GM19467 (cell line): ENCODE measurements around the gene CCDC14.
"Not testable (repeated sequence)": the region's sequence is repeated elsewhere in the genome, so short reads cannot be mapped to it uniquely, and the experiment has no call there.

ENCODE experiments used
- ATAC-seq: cut with Tn5 transposase; IDR thresholded peaks from one replicate; pipeline ENCODE4 v1.9.1; 2021; ENCODE audit warnings: mild to moderate bottlenecking, moderate library complexity; ENCODE audit not compliant: unreplicated experiment

Gene CCDC14

GRCh38 chr3:123909785-123910184 lies 51.2 kb downstream of the CCDC14 start:
- ATAC-seq = no peak

DNA sequence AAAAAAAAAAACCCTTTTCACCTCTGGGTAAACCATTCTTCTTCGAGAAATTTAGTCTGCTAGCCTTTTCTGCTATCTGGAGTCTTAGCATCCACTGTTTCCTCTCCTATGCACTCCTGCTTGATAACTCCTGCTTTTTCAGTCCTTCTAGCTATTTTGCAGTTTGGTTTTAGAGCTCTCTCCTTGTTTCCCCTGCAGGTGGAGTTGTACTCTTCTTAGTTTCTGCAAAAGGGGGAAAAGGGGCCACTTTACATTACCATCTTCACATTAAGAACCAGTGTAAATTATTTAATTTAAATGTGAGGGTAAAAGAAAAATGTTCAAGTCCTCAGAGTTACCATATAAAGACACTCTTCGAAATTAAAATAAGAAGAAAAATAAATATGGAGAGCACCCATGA lies 53.3 kb downstream of the CCDC14 start:
- no peak for ATAC-seq

GRCh38 chr3:123899300-123899865 lies 61.6 kb downstream of the CCDC14 start:
- ATAC-seq = no peak

GRCh38 chr3:123893012-123893411 lies 68.0 kb downstream of the CCDC14 start:
- no peak for ATAC-seq

GRCh38 chr3:123892195-123892594 lies 68.8 kb downstream of the CCDC14 start:
- ATAC-seq = no peak

DNA sequence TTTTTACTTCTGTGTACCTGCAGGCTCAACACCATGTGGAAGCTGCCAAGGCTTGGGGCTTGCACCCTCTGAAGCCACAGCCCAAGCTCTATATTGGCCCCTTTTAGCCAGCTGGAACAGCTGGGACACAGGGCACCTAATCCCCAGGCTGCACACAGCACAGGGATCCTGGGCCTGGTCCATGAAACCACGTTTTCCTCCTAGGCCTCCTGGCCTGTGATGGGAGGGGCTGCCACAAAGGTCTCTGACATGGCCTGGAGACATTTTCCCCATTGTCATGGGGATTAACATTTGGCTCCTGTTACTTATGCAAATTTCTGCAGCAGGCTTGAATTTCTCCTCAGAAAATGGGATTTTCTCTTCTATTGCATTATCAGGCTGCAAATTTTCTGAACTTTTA lies 70.0 kb downstream of the CCDC14 start:
- ATAC-seq = not testable (repeated sequence)

DNA sequence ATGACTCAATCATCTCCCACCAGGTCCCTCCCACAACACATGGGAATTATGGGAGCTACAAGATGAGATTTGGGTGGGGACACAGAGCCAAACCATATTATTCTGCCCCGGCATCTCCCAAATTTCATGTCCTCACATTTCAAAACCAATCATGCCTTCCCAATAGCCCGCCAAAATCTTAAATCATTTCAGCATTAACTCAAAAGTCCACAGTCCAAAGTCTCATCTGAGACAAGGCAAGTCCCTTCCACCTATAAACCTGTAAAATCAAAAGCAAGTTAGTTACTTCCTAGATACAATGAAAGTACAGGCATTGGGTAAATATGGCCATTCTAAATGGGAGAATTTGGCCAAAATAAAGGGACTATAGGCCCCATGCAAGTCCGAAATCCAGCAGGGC lies 70.9 kb downstream of the CCDC14 start:
- ATAC-seq = not testable (repeated sequence)

DNA sequence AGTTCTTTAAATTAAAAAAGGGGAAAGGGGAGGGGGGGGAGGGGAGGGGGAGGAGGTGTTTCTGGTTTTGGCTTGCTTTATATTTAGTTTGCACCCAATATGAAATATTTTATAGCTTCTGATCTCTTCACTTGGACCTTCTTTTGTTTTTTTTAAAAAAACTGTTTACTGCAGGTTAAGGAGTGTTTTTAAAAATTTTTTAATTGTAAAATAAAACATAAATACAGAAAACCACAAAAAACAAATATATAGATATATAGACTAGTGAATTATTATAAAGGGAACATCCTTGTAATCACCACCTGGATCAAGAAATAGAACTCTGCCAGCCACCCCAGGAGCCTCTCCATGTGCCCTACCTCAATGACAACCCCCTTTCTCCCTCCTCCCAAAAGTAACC lies 76.0 kb downstream of the CCDC14 start:
- no peak for ATAC-seq

- ATAC-seq = peak; percentile 68
Observed at GRCh38 chr3:123884203-123884831, 76.7 kb downstream of the CCDC14 start, which contains the start of gene MYLK. MYLK (minus strand) TSS chr3:123884332; CDS start chr3:123793841, 90,491 bp downstream.

DNA sequence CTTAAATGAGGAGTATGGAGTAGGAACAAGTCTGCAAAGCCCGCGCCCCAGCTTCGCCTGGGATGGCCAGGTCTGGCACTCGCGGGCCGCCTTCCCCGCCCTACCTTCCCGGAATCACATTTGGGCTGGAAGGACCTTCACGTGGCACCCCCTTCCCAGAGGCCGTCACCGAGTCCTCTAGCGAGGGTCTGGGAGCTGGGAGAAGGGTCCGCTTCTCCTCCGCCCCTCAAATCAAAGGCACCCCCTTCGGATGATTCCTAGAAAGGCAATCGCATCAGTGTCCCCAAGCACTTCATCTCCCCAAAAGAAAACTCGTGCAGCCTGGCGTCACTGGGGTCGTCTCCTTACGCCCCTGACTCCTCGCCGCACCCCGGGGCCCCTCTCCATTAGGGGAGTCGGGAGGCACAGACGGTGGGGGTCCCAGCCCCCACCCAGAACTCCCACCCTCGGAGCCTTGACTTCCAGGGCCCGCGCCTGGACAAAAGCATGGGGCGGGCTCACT lies 77.3 kb downstream of the CCDC14 start:
- no peak for ATAC-seq

DNA sequence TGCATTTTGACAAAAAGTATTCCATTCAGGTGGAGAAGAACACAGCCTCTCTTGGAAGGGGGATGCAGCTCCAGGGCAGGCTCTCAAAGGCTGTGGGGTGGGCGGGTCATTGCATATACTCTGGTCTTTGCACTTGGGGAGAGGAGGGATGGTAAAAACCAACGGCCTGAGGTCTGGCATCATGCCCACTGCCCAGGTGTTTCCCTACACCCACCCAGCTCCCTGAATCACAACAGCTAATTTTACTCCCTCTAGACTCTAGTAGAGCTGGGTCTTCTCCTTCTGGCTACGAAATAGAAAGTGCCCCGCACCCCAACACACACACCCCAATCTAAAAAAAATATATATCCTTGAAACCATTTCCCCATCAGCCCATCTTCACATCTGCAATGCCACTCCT lies 77.9 kb downstream of the CCDC14 start:
- ATAC-seq = no peak

DNA sequence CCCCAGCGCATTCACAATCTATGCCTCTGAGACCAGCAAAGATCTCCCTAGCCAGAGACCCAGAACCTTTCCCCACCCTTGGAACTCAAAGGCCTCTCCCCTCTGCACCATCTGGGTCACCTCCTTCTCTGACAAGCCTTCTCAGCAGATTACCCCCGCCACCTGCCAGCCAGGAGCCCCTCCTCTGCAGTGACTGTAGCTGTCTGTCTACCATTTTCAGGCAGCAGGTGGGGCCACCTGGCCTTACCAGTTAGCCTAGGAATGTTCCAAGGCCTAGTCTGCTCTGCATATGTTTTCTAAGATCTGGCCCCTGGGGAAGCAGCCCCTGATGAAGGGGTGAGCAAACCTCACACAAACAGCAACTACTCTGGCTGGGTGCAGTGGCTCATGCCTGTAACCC lies 79.3 kb downstream of the CCDC14 start:
- no peak for ATAC-seq

- no peak for ATAC-seq
Observed at GRCh38 chr3:123880998-123881561, 79.9 kb downstream of the CCDC14 start.

DNA sequence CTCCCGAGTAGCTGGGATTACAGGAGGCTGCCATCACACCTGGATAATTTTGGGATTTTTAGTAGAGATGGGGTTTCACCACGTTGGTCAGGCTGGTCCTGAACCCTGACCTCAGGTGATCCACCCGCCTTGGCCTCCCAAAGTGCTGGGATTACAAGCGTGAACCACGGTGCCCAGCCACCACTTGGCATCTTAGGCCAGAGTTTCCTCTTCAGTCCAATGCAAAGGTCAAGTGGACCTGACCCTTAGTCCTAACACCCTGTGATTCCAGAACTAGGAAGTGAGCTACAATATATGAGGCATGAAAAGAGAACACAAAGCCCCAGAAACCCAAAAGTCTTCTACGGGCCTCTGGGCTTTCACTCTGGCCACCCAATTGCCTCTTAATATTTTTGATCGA lies 82.2 kb downstream of the CCDC14 start:
- ATAC-seq = no peak

GRCh38 chr3:123877965-123878364 lies 83.1 kb downstream of the CCDC14 start:
- no peak for ATAC-seq

- ATAC-seq = no peak
Observed at GRCh38 chr3:123877466-123877865, 83.6 kb downstream of the CCDC14 start.

DNA sequence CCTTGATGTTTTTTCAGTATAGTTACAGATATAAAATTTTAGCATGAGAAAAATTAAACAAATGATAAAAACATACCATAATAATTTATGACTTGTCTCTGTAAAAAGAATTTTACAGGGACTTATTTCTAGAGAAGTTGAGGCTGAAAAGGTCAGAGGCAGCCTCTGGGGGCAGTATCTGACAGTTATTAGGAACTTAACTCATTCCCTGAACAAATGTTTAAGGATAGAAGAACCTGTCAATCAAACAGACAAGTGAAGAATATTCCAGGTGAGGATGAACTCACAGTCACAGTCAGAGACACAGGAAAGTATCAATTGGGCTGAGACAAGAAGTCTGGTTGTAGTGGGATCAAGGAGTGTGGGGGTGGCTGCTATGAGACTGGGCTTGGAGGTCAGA lies 84.2 kb downstream of the CCDC14 start:
- no peak for ATAC-seq

DNA sequence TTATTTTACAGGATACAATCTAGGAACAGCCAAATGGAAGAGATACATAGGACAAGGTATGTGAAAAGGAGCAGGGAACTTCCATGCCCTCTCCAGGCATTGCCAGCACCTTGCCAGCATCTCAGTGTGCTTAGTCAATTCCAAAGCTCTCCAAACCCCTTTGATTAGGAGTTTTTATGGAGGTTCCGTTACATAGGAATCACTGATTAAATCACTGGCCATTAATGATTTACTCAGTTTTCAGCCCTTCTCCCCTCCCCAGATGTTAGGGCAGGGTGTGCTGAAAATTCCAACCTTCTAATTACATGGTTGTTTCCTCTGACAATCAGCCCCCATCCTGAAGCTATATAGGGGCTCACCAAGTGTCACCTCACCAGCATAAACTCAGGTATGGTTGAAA lies 88.4 kb downstream of the CCDC14 start:
- ATAC-seq = no peak

DNA sequence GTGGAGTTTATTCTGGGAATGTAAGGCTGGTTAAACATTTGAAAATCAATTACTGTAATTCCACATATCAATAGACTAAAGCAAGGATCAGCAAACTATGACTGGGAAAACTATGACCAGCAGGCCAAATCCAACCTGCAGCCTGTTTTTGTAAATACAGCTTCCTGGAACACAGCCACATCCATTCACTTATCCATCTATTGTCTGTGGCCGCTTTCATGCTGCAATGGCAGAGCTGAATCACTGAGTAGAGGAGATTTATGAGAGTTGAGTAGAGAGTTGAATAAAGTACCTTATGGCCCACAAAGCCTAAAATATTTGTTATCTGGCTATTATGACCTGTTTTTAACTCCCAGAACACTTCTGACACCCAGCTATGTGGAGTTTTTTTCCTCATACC lies 89.1 kb downstream of the CCDC14 start:
- ATAC-seq = no peak

GRCh38 chr3:123870033-123870432 lies 91.0 kb downstream of the CCDC14 start:
- ATAC-seq = no peak

GRCh38 chr3:123869165-123869564 lies 91.9 kb downstream of the CCDC14 start:
- no peak for ATAC-seq

GRCh38 chr3:123864706-123865105 lies 96.3 kb downstream of the CCDC14 start:
- ATAC-seq = no peak
